Right atrium auricular region (tissue), 2 donors: Measurements from ENCODE around the gene NPFF. TPM values are rescaled to one million over a fixed set of nuclear protein-coding genes. Genes with fewer than 3 reads are reported as not detected.

ENCODE experiments used
- DNase-seq: peaks from one replicate; pipeline ENCODE4 v3.0.0-alpha.2; 2019; ENCODE audit warnings: low spot score
- H3K27ac ChIP-seq, 2 donors: fragments of 200-600 bp; sonication (generic); 1 replicate in 1 of 2; 2 replicates in 1 of 2; pipeline ENCODE4 v1.5.1; 2016 to 2019
- H3K27me3 ChIP-seq, 2 donors: fragments of 200-600 bp; sonication (generic); one replicate each; pipeline versions ENCODE4 v1.5.1 to v1.6.0; 2017 to 2019
- H3K36me3 ChIP-seq: fragments of 200-600 bp; sonication (generic); one replicate; pipeline ENCODE4 v1.5.1; 2016
- H3K4me1 ChIP-seq, 2 donors: fragments of 200-600 bp; sonication (generic); one replicate each; pipeline versions ENCODE4 v1.5.1 to v1.6.0; 2017 to 2019
- H3K4me3 ChIP-seq, 2 donors: fragments of 200-600 bp; sonication (generic); 1 replicate in 1 of 2; 2 replicates in 1 of 2; pipeline ENCODE4 v1.5.1; 2017 to 2019; ENCODE audit warnings: mild to moderate bottlenecking in 1 of 2, moderate library complexity in 1 of 2
- H3K9me3 ChIP-seq, 2 donors: fragments of 200-600 bp; sonication (generic); one replicate each; pipeline ENCODE4 v1.5.1; 2019
- total RNA-seq, 2 donors: library from RNA; depleted of rRNA; stranded (reverse); fragments of >200 nt; gene quantifications; one replicate each; pipeline ENCODE4 v1.1.0, GENCODE V29; 2016
- TF ChIP-seq, protein P1 (sequence below), 2 donors: fragments of 200-600 bp; sonication (generic); IDR thresholded peaks; one replicate each; pipeline ENCODE4 v1.5.1; 2019; ENCODE audit warnings: antibody characterized with exemption in 2 of 2

The NPFF gene
- total RNA-seq, 2 donors from 2014 or later = not detected

DNA sequence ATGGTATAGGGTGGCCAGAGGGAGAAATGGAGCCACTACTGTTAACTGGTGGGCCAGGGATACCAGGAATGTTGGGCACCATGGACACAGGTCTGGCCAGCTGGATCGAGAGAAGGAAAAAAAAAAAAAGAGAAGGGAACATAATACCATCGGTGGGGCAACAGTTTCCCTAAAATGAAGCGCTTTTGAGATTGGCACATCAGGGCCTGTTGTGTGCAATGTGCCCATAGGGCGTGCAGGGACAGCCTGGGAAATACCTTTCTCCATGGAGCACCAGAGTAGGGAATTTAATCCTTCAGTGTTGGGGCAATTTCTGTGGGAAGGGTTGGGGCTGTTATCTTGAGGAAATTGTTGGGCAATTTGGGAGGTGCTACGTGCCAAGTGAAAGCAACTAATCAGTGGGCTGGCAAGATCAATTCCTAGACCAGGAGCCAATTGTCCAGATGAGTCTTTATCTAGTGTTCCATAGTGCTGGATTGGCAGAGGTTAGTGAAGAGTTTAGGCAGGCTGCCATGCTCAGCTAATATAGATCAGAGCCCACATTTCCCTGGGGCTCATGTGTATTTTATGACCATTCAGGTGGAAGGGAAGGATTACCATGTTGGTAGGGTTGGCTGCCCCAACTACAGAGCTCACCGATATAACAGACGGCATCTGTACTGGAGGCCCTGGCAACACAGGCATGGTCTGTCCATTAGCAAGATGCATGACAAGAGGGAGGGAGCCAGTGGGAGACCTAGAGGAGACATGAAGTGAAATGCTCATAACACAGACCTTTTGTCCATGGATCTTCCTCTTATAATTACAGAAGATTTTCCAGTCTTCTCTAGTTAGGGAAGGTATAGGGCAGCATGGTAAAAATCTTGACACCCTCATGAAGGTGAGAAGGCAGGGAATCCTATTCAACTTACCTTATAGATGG, 25.5 kb upstream of the NPFF start:
- H3K9me3 ChIP-seq = no peaks in the 10 kb centered on the region
- no peaks in the 10 kb centered on the region for H3K27me3 ChIP-seq
- TF ChIP-seq, protein P1, sequence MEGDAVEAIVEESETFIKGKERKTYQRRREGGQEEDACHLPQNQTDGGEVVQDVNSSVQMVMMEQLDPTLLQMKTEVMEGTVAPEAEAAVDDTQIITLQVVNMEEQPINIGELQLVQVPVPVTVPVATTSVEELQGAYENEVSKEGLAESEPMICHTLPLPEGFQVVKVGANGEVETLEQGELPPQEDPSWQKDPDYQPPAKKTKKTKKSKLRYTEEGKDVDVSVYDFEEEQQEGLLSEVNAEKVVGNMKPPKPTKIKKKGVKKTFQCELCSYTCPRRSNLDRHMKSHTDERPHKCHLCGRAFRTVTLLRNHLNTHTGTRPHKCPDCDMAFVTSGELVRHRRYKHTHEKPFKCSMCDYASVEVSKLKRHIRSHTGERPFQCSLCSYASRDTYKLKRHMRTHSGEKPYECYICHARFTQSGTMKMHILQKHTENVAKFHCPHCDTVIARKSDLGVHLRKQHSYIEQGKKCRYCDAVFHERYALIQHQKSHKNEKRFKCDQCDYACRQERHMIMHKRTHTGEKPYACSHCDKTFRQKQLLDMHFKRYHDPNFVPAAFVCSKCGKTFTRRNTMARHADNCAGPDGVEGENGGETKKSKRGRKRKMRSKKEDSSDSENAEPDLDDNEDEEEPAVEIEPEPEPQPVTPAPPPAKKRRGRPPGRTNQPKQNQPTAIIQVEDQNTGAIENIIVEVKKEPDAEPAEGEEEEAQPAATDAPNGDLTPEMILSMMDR (IDR thresholded peaks at IDR 0.05) = no peak
- H3K27ac ChIP-seq = no peak overlapping the region
- no peaks in the 10 kb centered on the region for H3K4me1 ChIP-seq
- no peak for DNase-seq
- no peak overlapping the region for H3K4me3 ChIP-seq
- H3K36me3 ChIP-seq = peaks cover 96% of the 10 kb centered on the region

DNA sequence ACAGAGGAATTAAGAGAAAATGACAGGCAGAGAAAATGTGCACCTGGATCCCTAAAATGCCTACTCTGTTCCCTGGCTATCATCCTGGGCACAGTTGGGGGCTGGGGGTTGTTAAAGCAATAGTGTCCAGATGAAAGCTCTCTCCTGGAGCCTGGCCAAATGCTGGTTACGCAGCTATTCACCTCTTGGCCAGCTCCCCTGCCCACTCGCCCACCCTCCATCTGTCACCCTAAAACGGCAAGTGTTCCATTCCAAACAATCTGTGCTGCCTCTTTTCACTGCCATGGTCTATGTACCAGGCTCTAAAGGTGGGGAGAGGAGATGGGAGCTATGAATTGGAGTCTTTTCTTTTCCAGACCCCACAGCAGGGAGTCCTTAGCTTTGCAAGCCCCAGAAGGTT, 24.7 kb upstream of the NPFF start:
- H3K9me3 ChIP-seq = no peaks in the 10 kb centered on the region
- H3K27me3 ChIP-seq = no peaks in the 10 kb centered on the region
- DNase-seq = no peak
- no peak overlapping the region for H3K27ac ChIP-seq
- peaks cover 90% of the 10 kb centered on the region for H3K36me3 ChIP-seq
- TF ChIP-seq, protein P1 (IDR thresholded peaks at IDR 0.05) = no peak
- no peaks in the 10 kb centered on the region for H3K4me1 ChIP-seq
- no peak overlapping the region for H3K4me3 ChIP-seq

DNA sequence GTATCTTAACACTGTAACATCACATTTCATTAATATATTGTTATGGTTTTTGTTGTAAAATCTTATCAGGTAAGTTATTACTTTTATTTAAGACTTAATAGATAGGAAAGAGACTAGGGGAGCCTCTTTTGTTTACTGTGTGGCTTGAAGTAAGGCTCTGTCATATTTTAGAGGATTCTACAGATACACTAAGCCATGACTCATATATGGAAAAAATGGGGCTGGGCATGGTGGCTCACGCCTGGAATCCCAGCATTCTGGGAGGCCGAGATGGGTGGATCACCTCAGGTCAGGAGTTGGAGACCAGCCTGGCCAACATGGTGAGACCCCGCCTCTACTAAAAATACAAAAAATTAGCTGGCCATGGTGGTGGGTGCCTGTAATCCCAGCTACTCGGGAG, 23.6 kb upstream of the NPFF start:
- DNase-seq = no peak
- no peaks in the 10 kb centered on the region for H3K4me1 ChIP-seq
- H3K9me3 ChIP-seq = no peaks in the 10 kb centered on the region
- H3K36me3 ChIP-seq = peaks cover 86% of the 10 kb centered on the region
- H3K27me3 ChIP-seq = no peaks in the 10 kb centered on the region
- TF ChIP-seq, protein P1 (IDR thresholded peaks at IDR 0.05) = no peak
- H3K27ac ChIP-seq = no peak overlapping the region
- H3K4me3 ChIP-seq = no peak overlapping the region

DNA sequence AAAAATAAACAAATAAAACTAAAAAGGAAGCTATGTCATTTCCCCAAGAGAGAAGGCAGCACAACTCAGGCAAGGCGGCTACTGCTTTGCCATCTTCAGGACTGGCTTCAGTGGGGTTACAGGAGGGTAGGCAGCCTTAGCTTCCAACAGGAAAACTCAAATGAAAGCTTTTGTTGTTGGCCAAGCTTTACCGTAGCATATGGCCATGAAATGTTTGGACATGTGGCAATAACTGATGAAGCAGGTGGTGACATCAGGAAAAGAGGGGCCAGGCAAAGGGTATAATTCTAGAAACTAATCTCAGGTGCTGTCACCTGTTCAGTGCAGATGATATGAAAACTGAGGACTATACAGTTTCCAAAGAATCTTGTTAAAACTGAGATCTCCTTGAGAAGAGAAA, 22.8 kb upstream of the NPFF start:
- Histone ChIP-seq H3K4me3 (no peak overlapping the region), H3K27ac (no peak overlapping the region), H3K4me1 (no peaks in the 10 kb centered on the region), H3K36me3 (peaks cover 87% of the 10 kb centered on the region), H3K9me3 (no peaks in the 10 kb centered on the region), H3K27me3 (no peaks in the 10 kb centered on the region)
- DNase-seq = no peak
- TF ChIP-seq, protein P1 (IDR thresholded peaks at IDR 0.05) = no peak

DNA sequence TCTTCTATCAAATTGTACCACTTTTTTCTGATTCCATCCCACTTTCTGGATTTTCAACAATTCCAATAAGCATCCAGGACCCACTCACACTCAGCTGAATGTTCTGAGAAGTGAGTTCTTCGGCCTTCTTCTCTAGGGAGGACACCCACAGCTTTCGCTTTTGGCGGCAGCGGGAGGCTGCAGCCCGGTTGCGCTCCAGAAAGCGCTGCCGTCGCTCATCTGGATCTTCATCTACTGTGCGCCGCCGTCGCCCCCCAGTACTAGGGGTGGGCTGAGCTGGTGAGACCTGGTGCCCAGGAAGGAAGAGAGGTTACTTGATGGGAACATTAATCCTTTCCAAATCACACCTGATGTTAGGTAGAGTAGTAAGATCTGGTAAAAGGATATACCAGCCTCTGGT, 17.2 kb upstream of the NPFF start:
- TF ChIP-seq, protein P1 (IDR thresholded peaks at IDR 0.05) = no peak
- peaks cover 87% of the 10 kb centered on the region for H3K36me3 ChIP-seq

More for the DNA sequence above, 17.2 kb upstream of the NPFF start:
- Histone ChIP-seq H3K27ac (no peak overlapping the region), H3K9me3 (no peaks in the 10 kb centered on the region), H3K4me1 (no peaks in the 10 kb centered on the region), H3K4me3 (no peak overlapping the region), H3K27me3 (no peaks in the 10 kb centered on the region)
- DNase-seq = no peak
